ENCODE results near the gene RAPGEF3. TPM values are rescaled to one million over a fixed set of nuclear protein-coding genes. Genes with fewer than 3 reads are reported as not detected.

RAPGEF3 gene
- total RNA-seq, 6 donors from 2014 or later = 19.0 to 94.0 (median 52.1) TPM

DNA sequence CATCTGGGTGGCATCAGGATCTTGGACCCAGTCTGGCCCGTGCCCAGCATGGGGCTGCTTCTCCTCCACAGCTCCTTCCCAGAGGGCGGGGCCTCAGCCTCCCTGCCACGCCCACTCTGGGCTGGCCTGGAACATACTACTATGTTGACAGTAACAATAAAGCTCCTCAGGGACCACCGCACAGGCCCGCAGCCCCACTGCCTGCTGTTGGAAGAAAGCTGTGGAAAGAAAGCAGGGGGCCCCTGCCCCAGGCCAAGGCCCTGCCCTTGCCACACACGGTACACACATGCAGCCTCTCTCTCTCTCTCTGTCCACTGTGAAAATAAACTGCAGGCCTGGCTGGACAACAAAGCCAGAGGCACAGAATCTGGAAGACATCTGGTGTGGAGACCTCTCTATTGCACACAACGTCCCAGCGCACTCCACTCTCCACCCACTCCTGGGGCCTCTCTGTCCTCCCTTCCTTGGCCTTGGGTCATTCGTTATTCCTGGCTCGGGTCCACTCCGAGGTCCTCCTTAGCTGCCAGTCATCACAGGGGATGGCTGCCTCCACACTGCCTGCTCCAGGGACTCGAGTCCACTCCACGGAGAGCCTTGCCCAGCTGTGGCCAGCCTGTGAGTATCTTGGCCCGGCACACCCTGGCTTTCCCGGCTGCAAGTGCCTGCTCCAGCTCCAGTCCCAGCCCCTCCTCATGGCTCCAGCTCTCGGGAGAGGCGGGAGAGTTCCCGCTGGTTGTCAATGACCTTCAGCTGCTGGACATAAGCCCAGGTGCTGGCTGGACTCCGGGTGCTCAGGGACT is 21.6 kb downstream of the RAPGEF3 start:
- Histone ChIP-seq H3K27ac (peak overlapping the region; percentile 59 to 76 (median 68)), H3K4me3 (no peak overlapping the region), H3K36me3 (peaks cover 0 to 4% (median 2%) of the 10 kb centered on the region in 4 donors), H3K27me3 (no peaks in the 10 kb centered on the region), H3K4me1 (peaks cover 51 to 59% (median 51%) of the 10 kb centered on the region in 4 donors), H3K9me3 (no peaks in the 10 kb centered on the region)
- WGBS, 2 donors = 18 to 33% methylated on average over 6 to 18 of the region's 19 CpGs
- TF ChIP-seq POLR2AphosphoS5 (IDR thresholded peaks at IDR 0.05) (peak; percentile 34 to 73), EP300 (IDR thresholded peaks at IDR 0.05) (peak in 1 of 4 donors; percentile 55), POLR2A (IDR thresholded peaks at IDR 0.05) (peak in 1 of 4 donors; percentile 16)
- TF ChIP-seq, protein P1, sequence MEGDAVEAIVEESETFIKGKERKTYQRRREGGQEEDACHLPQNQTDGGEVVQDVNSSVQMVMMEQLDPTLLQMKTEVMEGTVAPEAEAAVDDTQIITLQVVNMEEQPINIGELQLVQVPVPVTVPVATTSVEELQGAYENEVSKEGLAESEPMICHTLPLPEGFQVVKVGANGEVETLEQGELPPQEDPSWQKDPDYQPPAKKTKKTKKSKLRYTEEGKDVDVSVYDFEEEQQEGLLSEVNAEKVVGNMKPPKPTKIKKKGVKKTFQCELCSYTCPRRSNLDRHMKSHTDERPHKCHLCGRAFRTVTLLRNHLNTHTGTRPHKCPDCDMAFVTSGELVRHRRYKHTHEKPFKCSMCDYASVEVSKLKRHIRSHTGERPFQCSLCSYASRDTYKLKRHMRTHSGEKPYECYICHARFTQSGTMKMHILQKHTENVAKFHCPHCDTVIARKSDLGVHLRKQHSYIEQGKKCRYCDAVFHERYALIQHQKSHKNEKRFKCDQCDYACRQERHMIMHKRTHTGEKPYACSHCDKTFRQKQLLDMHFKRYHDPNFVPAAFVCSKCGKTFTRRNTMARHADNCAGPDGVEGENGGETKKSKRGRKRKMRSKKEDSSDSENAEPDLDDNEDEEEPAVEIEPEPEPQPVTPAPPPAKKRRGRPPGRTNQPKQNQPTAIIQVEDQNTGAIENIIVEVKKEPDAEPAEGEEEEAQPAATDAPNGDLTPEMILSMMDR (IDR thresholded peaks at IDR 0.05) = no peak
- peak; percentile 70 to 82 for ATAC-seq (ENCODE audit: low FRiP score in 2 of 2)
- DNase-seq = peak; percentile 90 to 95

DNA sequence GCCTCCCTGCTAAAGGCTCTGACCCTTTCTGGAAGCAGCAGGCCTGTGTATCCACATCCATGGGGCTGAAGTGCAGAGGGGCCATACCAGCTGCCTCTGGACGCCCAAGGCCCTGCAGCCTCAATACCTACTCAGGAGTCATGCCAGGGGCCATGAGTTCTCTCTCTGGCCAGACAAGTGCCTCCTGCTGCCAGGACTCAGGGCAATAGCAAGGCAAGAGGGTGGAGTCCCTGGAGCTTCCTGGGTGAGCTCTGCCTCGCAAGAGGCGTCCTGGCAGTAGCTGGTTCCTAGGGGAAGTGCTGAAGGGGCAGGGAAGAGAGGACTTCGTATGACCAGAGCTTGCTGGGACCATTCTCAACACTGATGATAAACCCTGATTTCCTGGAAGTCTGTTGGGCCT is 22.5 kb downstream of the RAPGEF3 start:
- Histone ChIP-seq H3K27ac (peak overlapping the region; percentile 59 to 76 (median 68)), H3K4me1 (peaks cover 42 to 54% (median 43%) of the 10 kb centered on the region in 4 donors), H3K9me3 (no peaks in the 10 kb centered on the region), H3K36me3 (peaks cover 0 to 4% (median 2%) of the 10 kb centered on the region in 4 donors), H3K4me3 (no peak overlapping the region), H3K27me3 (no peaks in the 10 kb centered on the region)
- 20 to 60% methylated on average over 3 to 4 of the region's 4 CpGs for WGBS, 2 donors
- TF ChIP-seq EP300 (IDR thresholded peaks at IDR 0.05) (no peak), POLR2A (IDR thresholded peaks at IDR 0.05) (no peak), POLR2AphosphoS5 (IDR thresholded peaks at IDR 0.05) (no peak)
- TF ChIP-seq, protein P1 (IDR thresholded peaks at IDR 0.05) = no peak
- DNase-seq (peak in 1 of 2 donors; percentile 65), ATAC-seq (ENCODE audit: low FRiP score in 2 of 2) (no peak)

DNA sequence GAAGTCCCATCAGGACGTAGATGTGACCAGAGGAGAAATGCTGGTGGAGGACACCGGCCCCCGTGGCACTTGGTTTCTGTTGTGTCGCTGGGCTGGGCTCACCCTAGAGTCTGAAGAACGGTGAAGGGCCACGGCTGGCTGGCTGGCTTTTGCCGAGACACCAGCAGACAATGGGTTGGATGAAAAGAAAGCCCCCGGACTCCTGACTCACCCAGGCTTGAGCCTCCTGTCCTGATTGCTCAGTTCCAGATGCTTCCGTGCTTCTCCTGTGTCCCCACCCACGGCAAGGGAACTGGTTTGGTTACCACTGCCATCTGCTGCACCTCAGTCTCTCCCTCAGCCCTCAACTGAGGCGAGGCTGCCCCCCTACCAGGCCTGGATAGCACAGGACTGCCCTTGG is 23.0 kb downstream of the RAPGEF3 start:
- TF ChIP-seq POLR2AphosphoS5 (IDR thresholded peaks at IDR 0.05) = no peak
- TF ChIP-seq, protein P1 (IDR thresholded peaks at IDR 0.05) = no peak
- no peak for TF ChIP-seq POLR2A (IDR thresholded peaks at IDR 0.05)
- TF ChIP-seq EP300 (IDR thresholded peaks at IDR 0.05) = no peak
- peak overlapping the region; percentile 59 to 76 (median 68) for H3K27ac ChIP-seq
- DNase-seq = no peak

DNA sequence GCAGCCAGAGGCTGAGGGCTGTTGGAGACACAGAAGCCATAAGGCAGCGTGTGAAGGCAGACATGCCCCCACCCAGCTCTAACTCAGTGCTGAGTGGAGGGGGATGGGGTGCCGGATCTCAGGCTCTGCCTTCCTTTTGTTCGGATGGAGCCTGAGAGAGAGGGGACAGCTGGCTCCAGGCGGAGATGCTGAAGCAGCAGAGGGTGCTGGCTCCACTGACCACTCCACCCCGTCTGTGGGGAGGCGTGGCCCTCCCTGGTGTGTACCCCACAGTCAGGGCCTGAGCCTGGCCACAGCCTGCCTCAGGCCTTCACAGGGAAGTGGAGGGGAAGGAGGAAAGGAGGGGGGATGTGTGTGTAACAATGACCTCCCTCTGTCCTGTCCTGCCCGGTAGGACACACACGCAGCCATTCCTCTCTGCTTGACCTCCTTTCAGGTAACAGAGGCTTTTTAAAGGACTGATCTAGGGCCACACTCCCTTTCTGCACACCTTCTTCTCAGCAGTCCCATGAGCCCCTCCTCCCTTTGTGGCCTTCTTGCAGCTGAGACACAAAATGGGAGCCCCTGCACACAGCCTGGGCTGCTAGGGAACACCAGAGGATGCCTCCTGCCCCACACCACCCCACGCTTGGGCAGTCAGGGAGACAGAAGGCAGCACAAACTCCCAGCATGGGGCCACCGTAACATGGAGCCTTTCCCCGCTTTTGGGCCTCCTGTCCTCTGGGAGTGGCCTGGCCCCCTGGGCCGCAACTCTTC is 23.8 kb downstream of the RAPGEF3 start:
- TF ChIP-seq POLR2AphosphoS5 (IDR thresholded peaks at IDR 0.05) (no peak), POLR2A (IDR thresholded peaks at IDR 0.05) (no peak), EP300 (IDR thresholded peaks at IDR 0.05) (no peak)
- TF ChIP-seq, protein P1 (IDR thresholded peaks at IDR 0.05) = no peak
- ATAC-seq (ENCODE audit: low FRiP score in 2 of 2) = peak in 1 of 2 donors; percentile 4
- 58 to 67% methylated on average over 6 to 11 of the region's 12 CpGs for WGBS, 2 donors
- H3K36me3 ChIP-seq = peaks cover 0 to 4% (median 2%) of the 10 kb centered on the region in 4 donors
- H3K27ac ChIP-seq = peak overlapping the region in 3 of 4 donors; percentile 37 to 68 (median 67)
- H3K4me1 ChIP-seq = peaks cover 29 to 49% (median 31%) of the 10 kb centered on the region in 4 donors
- H3K27me3 ChIP-seq = no peaks in the 10 kb centered on the region
- DNase-seq = no peak
- no peak overlapping the region for H3K4me3 ChIP-seq
- H3K9me3 ChIP-seq = no peaks in the 10 kb centered on the region

More for the DNA sequence above, 23.0 kb downstream of the RAPGEF3 start:
- H3K4me3 ChIP-seq = no peak overlapping the region
- peaks cover 36 to 50% (median 37%) of the 10 kb centered on the region in 4 donors for H3K4me1 ChIP-seq
- peaks cover 0 to 4% (median 2%) of the 10 kb centered on the region in 4 donors for H3K36me3 ChIP-seq
- no peaks in the 10 kb centered on the region for H3K9me3 ChIP-seq
- no peak for ATAC-seq (ENCODE audit: low FRiP score in 2 of 2)
- 91 to 96% methylated on average over 4 to 11 of the region's 11 CpGs for WGBS, 2 donors
- H3K27me3 ChIP-seq = no peaks in the 10 kb centered on the region

Data from upper lobe of left lung (tissue), 6 donors.